Measurements from ENCODE around the gene NARS2. TPM values are rescaled to one million over a fixed set of nuclear protein-coding genes. Genes with fewer than 3 reads are reported as not detected.
A peak's percentile ranks its signal among the peaks of the same experiment; 100 is the strongest.

The NARS2 gene
- total and polyA plus RNA-seq, 8 donors = 5.1 to 15.0 (median 7.9) TPM

GRCh38 chr11:78489184-78489583 lies 85.5 kb downstream of the NARS2 start:
- Histone ChIP-seq H3K27ac (no peak overlapping the region), H3K27me3 (no peaks in the 10 kb centered on the region), H3K9me3 (no peaks in the 10 kb centered on the region), H3K4me1 (no peaks in the 10 kb centered on the region), H3K36me3 (no peaks in the 10 kb centered on the region), H3K4me3 (no peak overlapping the region)
- ATAC-seq = no peak
- TF ChIP-seq CTCF (IDR thresholded peaks at IDR 0.05) = no peak
- no peak for FAIRE-seq
- intact Hi-C loops (cut with DNase I) = no loop called here
- DNase-seq = no peak

GRCh38 chr11:78478536-78478935 lies 96.1 kb downstream of the NARS2 start:
- H3K27ac ChIP-seq = no peak overlapping the region
- no peaks in the 10 kb centered on the region for H3K27me3 ChIP-seq
- no peak for FAIRE-seq
- WGBS, 2 donors = 95 to 98% methylated on average over 2 of the region's 2 CpGs
- H3K36me3 ChIP-seq = no peaks in the 10 kb centered on the region
- no peaks in the 10 kb centered on the region for H3K4me1 ChIP-seq
- no peak for DNase-seq
- TF ChIP-seq CTCF (IDR thresholded peaks at IDR 0.05) = no peak
- no peaks in the 10 kb centered on the region for H3K9me3 ChIP-seq
- intact Hi-C loops (cut with DNase I) = no loop called here
- no peak for ATAC-seq
- no peak overlapping the region for H3K4me3 ChIP-seq

GRCh38 chr11:78476066-78476465 lies 98.6 kb downstream of the NARS2 start:
- no peaks in the 10 kb centered on the region for H3K36me3 ChIP-seq
- TF ChIP-seq CTCF (IDR thresholded peaks at IDR 0.05) = no peak
- ATAC-seq = peak in 1 of 4 donors; percentile 44
- no peak overlapping the region for H3K27ac ChIP-seq
- peaks cover 0 to 2% (median 2%) of the 10 kb centered on the region in 3 donors for H3K4me1 ChIP-seq
- no peaks in the 10 kb centered on the region for H3K27me3 ChIP-seq
- no peak for FAIRE-seq
- WGBS, 2 donors = 38 to 41% methylated on average over 1 of the region's 1 CpG
- no peaks in the 10 kb centered on the region for H3K9me3 ChIP-seq
- DNase-seq = no peak
- no peak overlapping the region for H3K4me3 ChIP-seq
- intact Hi-C loops (cut with DNase I) = no loop called here

DNA sequence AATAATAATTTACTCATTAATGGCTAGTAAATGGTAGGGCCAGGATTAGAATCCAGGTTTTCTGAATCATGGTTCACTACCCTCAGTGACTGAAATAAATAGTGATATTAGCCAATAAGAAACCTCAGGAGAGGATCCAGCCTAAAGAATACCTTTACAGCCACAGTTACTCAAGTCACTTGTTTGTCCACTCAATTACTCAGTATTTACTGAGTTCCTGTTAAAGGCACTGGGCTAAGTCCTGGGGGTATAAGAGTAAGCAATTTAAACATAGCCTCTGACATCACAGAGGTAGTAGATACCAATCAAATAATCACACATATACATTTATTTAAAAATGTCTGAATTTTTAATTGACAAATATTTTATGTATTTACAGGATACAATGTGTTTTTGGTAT lies 100.2 kb downstream of the NARS2 start:
- FAIRE-seq (no peak), ATAC-seq (no peak), DNase-seq (no peak)
- Histone ChIP-seq H3K9me3 (no peaks in the 10 kb centered on the region), H3K4me3 (no peak overlapping the region), H3K4me1 (peaks cover 0 to 11% (median 4%) of the 10 kb centered on the region in 3 donors), H3K27me3 (no peaks in the 10 kb centered on the region), H3K27ac (no peak overlapping the region), H3K36me3 (no peaks in the 10 kb centered on the region)
- intact Hi-C loops (cut with DNase I) = no loop called here
- no peak for TF ChIP-seq CTCF (IDR thresholded peaks at IDR 0.05)

DNA sequence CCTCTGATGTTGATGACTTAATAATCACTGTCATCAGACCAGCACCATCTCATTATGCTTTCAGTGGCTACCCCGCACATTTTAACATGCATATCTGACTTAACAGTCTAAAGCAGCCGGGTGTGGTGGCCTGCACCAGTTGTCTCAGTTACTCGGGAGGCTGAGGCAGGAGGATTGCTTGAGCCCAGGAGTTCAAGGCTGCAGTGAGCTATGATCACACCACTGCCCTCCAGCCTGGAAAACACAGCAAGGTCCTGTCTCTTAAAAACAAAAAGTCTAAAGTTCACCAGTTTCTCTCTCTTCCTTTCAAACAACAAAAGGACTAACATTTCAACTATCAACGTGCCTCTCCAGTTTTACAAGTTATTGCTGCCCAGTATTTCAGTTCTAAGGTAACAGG lies 101.8 kb downstream of the NARS2 start:
- 89 to 94% methylated on average over 4 of the region's 4 CpGs for WGBS, 2 donors
- Histone ChIP-seq H3K4me3 (no peak overlapping the region), H3K36me3 (no peaks in the 10 kb centered on the region), H3K27me3 (no peaks in the 10 kb centered on the region), H3K4me1 (peaks cover 0 to 11% (median 4%) of the 10 kb centered on the region in 3 donors), H3K27ac (no peak overlapping the region), H3K9me3 (no peaks in the 10 kb centered on the region)
- no peak for FAIRE-seq
- intact Hi-C loops (cut with DNase I) = no loop called here
- no peak for TF ChIP-seq CTCF (IDR thresholded peaks at IDR 0.05)
- no peak for ATAC-seq
- DNase-seq = no peak
